HCEC 1CT (cell line): Measurements from ENCODE around the gene PGAP6.
"Not testable (repeated sequence)": the region's sequence is repeated elsewhere in the genome, so short reads cannot be mapped to it uniquely, and the experiment has no call there.

Source experiments
- DNase-seq: peaks from one replicate; pipeline ENCODE4 v3.0.0-alpha.2; 2017

Gene PGAP6

GRCh38 chr16:363766-364490 is 17.9 kb downstream of the PGAP6 start:
- no peak for DNase-seq

DNA sequence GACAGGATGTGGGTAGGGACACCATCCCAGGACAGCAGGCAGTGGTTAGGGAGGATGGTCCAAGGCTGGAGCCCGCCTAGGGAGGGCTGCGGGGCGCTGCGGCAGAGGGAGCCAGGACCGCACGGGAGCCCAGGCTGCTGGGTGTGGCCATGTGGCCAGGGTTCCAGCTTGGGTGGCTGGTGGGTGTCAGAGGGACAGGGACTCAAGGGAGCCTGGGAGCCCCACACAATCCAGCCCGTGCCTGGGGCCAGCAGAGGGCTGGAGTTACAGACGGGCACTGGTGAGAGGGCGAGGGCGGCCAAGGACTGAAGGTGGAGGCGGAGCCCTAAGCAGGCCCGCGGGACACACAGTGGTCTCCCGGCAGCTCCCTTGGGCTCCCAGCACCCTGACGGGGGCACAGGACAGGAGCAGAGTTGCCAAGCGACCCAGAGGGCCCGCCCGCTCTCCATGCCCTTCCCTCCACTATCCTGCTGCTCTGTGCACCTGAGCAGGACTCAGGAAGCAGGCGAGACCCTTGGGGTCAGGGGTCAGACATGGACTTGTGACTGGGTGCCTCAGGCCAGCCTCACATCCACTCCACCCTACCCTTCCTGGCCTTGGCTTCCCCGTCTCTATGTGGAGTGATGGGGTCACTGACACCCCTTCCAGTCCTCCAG is 18.5 kb downstream of the PGAP6 start:
- DNase-seq = no peak

DNA sequence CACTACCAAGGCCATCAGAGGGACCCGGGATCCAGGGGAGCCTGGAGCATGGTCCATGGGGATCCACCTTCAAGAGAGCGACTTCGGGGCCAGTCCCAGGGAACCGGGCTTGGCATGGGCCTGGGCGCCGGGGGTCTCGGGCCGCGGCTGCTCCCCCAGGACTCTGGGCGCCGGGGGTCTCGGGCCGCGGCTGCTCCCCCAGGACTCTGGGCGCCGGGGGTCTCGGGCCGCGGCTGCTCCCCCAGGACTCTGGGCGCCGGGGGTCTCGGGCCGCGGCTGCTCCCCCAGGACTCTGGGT is 19.1 kb downstream of the PGAP6 start:
- not testable (repeated sequence) for DNase-seq

GRCh38 chr16:361872-362701 is 19.7 kb downstream of the PGAP6 start:
- DNase-seq = peak; percentile 79

DNA sequence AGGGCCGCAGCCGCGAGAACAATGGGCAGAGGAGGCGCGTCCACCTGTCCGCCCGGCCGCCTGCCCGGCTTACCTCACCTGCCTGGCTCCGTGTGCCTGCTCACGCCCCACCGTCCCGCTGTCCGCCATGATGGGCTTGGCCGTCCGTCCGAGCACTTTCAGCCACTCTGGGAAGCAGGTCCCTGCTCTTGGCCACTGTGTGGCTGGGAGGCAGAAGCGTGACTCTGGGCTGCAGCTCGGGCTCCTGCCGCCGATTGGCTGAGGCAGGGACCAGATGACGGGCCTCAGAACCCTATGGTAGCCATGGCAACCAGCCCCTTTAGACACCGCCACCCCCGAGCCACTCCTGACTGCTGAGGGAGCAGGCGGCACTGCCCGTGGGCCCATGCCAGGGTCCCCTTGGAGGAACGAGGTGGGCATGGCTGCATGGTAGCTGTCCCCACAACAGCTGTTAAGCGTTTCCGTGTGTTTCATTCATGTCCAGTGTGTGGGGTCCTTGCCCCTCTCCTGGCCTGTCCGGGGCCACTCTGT is 20.4 kb downstream of the PGAP6 start:
- no peak for DNase-seq

GRCh38 chr16:360698-361336 is 21.0 kb downstream of the PGAP6 start:
- no peak for DNase-seq

DNA sequence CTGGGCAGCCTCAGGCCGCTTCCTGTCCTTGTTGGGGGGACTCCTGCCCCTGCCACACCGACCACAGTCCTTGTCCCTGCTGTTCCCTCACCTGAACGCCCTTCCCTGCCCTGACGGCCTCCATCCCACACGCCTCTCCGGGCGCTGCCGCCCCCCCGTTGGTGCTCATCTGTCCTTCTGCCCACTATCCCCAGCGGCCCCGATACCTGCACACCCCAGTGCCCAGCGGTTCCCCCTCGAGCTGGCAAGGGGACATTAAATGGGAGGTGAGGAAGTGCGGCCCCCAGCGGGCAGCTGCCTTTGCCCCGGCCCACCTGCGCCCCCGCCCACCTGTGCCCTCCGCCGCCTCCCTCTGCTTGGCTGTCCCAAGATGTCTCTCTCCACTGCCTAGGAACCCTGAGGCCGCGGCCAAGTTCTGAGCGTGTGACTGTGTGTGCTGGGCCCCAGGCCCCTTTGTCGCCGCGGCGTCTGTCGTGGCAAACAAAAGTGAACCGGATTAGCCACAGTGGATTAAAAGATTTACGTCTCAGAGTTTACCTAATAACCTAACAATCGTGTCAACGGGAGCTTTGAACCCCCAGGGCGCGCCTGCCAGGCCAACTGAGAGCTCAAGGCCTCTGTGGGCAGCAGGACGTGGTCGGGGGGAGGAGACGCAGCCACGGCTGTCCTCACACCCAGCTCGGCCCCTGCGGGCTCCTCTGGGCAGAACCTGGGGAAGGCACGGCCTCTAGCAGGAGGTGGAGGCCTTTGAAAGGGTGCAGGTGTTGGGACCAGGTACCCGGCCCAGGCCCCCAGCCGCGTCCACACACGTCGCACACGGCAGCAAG is 21.7 kb downstream of the PGAP6 start:
- no peak for DNase-seq

DNA sequence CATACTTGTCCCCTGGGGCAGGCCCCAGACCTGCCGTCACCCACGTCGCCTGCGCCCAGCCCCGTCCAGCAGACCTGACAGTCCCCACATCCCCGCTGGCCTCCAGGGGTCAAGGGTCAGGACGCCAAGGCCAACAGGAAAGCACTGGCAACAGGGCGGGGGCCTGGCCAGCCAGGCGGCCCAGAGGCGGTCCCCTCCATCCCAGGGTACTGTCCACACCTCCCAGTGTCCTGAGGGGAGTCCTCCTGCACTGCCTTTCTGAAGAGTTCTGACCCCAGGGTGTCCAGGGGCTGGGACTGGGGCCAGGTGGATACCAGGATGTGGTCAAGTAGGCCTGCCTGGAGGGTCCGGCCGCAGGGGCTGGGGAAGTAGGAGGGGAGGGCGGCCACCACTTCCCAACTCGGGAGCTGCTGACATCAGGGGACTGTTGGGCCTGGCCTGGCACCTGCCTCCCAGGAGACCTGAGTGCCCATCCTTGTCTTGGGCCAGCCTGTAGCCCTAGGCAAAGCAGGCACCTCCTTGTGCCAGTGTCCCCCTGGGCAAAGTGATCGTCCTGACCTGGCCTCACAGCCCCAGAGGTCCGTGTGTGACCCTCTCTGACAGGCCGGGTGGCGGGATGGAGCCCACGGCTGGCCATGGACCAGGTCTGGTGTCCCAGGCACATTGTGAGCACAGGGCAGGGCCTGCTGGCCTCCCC is 22.6 kb downstream of the PGAP6 start:
- DNase-seq = no peak

DNA sequence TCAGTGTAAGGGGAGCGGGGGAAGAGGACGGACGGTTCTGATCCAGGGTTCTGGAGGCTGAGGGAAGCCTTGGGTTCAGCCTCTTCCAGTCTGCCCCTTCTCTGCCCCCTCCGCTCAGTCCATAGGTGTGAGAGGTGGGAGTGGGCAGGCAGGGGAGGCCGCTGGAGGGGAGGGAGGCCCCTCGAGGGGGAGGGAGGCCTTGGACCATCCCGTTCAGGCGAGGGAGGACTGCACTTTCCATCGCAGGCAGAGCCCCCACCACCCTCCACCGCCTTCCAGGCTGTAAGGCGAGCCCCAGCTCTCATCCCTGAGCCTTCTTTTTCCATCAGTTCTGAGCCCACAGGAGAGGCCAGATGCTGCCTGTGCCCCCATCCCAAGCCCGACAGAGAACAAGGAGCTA is 25.0 kb downstream of the PGAP6 start:
- no peak for DNase-seq

DNA sequence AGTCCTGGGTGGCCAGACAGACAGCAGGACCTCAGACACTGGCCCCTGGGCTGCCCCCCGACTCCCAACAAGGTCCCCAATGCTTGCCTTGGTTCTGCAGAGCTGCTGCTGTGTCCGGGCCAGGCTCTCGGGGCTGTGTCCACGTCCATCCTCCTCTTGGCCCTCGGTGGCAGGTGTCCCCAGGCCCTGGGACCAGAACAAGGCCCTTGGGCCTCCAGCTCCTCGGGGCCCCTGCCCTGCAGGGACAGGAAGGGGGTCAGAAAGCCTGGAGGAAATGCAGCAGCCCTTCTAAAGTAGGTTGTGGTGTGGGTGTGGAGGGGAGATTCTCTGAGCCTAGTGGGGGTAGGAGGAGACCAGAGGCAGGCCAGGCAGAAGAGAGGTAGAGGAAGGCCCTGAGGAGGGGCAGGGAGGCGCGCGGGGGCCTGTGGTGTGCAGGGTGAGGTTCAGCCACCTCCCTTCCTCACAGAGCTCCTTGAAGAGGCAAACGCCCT is 26.8 kb downstream of the PGAP6 start:
- no peak for DNase-seq

GRCh38 chr16:354291-354881 is 27.4 kb downstream of the PGAP6 start:
- DNase-seq = no peak

DNA sequence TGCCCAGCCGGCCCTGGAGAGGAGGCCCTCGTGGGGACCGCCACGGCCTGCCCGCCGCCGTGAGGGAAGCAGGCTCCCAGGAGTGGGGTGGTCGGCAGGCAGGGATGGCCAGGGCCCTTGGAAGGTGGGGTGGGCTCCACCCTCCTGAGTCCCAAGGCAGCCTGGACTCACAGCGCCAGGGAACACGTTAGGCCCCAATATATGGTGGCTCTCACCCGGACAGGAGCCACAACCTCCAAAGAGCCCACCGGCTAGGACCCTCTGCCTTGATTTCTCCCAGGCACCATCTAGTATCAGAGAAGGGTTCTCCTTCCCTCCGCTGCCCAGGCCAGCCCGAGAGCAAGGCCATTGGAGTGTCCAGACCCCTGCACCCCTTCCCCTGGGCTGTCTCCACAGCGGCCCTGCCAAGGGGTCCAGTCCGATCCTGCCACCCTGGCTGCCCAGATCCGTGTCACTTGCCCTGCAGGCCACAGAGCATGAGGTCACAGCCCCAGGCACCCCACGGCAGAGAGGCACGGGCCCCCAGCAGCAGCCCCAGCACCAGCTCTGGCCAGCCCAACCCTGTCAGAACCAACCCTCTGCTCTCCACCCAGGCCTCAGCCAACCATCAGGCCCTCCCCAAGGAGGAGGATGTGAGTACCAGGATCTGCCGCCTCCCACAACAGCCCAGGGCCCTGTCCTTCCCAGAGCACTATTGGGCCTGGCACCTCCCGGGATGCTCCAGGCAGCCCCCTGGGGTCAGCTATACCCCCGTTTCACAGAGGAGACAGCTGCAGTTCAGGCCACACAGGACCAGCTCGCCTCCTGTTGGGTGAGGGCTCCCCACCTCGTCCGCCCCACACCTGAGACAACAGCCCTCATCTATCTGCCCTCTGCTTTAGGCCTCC is 28.1 kb downstream of the PGAP6 start:
- no peak for DNase-seq

DNA sequence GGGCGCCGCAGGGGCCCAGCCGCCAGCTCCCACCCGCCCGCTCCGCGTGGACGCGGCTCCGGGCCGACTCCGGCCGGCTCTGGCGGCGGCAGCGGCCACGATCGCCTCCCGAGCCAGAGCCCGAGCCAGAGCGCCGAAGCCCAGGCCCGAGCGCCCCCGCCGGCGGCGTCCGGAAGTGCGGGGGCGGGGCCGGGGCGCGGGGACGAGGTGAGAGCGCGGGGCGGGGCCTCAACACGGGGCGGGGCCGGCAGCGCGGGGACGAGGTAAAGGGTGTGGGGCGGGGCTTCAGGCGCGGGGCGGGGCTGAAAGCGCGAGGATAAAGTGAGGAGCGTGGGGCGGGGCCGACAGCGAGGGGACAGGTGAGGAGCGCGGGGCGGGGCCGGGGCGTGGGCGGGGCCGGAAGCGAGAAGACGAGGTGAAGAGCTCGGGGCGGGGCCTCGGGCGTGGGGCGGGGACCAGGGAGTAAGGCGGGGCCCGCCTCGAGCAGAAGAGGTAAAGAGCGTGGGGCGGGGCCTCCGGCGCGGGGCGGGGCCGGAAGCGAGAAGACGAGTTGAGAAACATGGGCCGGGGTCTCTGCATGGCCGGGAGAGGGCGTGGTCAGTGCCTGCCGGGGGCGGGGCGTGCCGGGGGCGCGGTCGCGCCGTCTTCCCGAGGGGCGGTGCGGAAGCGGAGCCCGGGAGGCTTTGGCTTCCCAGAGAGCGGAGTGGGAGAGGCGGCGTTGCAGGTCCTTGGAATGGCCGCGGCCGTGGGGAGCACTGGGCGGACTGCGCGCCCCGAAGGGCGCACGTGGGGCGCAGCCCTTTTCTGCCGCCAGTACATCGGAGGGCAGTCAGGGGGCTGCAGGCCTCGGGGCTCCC is 29.0 kb downstream of the PGAP6 start, which contains the start of gene AXIN1:
TSS of gene AXIN1 (minus strand) at position 177 of the 857 bp plus-strand sequence. CDS start 5,698 bp downstream, outside the sequence.
- DNase-seq = peak; percentile 83

DNA sequence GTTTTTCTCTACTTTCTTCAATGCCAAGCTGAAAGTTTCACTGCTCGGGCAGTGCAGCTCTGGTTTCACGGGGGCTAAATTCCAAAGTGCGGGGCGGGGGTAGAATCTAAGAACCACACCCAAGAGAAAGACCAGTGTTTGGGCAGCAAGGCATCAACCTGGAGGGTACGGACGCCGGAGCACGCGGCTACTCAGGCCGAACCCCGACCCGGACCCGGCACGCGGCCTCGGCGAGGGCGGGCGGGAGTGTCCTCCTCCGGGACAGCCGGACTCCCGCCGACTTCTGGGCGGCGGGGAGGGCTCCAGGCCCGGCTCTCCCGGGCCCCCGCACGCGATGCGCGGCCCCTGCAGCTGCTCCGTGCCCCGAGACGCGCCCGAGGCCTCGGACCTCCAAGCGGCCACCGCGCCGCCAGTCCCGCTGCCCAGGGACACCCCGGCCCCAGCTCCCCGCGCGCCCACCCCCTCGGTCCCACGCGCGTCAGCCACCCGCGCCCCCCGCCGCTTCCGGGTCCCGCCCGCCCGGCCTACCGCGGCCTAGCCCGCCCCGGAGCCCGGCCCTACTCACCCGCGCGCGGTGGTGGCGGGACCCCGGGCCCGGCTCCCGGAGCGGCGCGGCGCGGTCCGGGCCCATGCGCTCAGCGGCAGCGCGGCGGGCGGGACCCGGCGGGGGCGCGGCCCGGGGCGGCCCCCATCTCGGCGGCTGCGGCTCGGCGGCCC is 29.8 kb downstream of the PGAP6 start:
- no peak for DNase-seq

- no peak for DNase-seq
Observed at GRCh38 chr16:350203-350602, 31.6 kb downstream of the PGAP6 start.

- DNase-seq = no peak
Observed at GRCh38 chr16:349211-349610, 32.6 kb downstream of the PGAP6 start.

- DNase-seq = not testable (repeated sequence)
Observed at GRCh38 chr16:348495-348894, 33.3 kb downstream of the PGAP6 start.

GRCh38 chr16:347203-347602 is 34.6 kb downstream of the PGAP6 start:
- no peak for DNase-seq
